ENCODE data around the gene MXD4. TPM values are rescaled to one million over a fixed set of nuclear protein-coding genes. Genes with fewer than 3 reads are reported as not detected.

The MXD4 gene
- total and polyA plus RNA-seq, 11 donors = 27.5 to 76.6 (median 35.7) TPM

DNA sequence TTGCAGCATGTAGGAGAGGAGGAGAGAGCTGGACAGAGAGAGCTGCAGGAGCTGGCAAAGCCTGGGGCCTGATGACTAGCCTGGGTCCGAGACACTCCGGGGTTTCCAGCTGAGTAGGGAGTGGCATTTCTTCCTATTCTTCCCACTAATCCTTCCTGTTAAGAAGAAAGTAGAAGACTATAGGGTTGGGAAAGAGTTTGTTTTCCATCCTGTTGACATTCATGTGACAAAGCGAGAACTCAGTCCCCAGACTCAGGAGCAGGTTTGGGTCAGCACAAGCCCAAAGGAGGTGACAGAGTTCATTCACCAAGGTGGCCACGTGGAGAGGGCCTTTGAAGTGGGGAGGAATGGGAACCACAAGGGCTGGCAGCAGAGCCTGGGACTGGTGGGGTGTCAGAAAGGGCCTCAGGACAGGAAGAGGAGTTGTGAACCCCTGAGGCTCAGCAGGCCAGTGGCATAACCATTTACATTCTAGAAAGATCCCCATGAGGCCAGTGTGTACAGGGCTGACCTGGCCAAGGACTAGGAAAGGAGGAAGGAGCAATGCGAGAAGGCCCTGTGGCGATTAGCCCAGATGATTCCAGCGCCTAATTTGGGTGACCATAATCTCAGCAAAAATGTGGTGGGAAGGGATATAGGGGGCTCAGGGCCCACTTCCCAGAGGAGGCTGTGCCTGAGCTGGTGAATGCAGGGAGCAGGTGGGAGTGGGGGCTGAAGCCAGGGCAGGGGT, 16.7 kb downstream of the MXD4 start:
- Histone ChIP-seq H3K27me3 (no peaks in the 10 kb centered on the region), H3K27ac (peak overlapping the region; percentile 12 to 81 (median 48)), H3K9me3 (no peaks in the 10 kb centered on the region), H3K4me3 (no peak overlapping the region), H3K36me3 (peaks cover 0 to 36% (median 27%) of the 10 kb centered on the region in 9 donors), H3K4me1 (peaks cover 4 to 51% (median 36%) of the 10 kb centered on the region in 12 donors)
- 58 to 65% (median 62%) methylated on average over 7 of the region's 7 CpGs for WGBS, 4 donors
- no peak for TF ChIP-seq POLR2A (IDR thresholded peaks at IDR 0.05)
- TF ChIP-seq, protein P1, sequence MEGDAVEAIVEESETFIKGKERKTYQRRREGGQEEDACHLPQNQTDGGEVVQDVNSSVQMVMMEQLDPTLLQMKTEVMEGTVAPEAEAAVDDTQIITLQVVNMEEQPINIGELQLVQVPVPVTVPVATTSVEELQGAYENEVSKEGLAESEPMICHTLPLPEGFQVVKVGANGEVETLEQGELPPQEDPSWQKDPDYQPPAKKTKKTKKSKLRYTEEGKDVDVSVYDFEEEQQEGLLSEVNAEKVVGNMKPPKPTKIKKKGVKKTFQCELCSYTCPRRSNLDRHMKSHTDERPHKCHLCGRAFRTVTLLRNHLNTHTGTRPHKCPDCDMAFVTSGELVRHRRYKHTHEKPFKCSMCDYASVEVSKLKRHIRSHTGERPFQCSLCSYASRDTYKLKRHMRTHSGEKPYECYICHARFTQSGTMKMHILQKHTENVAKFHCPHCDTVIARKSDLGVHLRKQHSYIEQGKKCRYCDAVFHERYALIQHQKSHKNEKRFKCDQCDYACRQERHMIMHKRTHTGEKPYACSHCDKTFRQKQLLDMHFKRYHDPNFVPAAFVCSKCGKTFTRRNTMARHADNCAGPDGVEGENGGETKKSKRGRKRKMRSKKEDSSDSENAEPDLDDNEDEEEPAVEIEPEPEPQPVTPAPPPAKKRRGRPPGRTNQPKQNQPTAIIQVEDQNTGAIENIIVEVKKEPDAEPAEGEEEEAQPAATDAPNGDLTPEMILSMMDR (IDR thresholded peaks at IDR 0.05) = no peak
- DNase-seq (no peak), ATAC-seq (no peak)
- intact Hi-C loops (cut with DNase I) = loop anchor here in 3 of 10 donors (10.0 kb wide), 3 partner anchors 290 to 720 kb away; partner anchors contain the start of genes FAM193A (in 1 of the 3), GRK4 (in 1 of the 3) and NOP14 (in 1 of the 3)

DNA sequence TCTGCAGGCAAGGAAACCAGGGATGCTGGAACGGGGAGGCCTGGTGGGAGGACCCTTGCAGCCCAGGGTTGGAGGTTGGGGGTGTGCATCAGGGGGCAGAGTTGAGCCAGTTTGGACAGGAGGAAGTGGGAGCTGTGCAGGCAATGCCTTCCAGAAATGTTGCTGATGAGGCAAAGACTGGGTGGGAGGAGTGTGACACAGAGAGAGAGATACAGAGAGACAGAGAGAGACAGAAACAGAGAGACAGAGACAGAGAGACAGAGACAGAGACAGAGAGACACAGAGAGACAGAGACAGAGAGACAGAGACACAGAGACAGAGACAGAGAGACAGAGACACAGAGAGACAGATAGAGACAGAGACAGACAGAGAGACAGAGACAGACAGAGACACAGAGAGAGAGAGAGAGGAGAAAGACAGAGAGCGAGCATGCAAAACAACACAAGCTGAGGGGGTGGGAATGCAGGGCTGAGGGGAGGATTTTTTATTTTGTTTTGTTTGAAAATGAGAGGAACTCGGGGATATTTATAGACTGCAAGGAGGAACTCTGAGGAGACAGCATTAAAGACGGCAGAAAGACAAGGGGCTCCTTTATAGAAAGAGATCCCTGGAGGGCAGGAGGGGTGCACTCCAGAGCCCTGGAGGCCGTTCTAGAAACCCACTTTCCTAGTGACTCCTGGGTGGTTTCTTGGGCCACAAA, 18.1 kb downstream of the MXD4 start:
- H3K4me1 ChIP-seq = peaks cover 4 to 64% (median 50%) of the 10 kb centered on the region in 12 donors
- DNase-seq = peak in 4 of 5 donors; percentile 64 to 75 (median 70)
- TF ChIP-seq POLR2A (IDR thresholded peaks at IDR 0.05) = no peak
- TF ChIP-seq, protein P1 (IDR thresholded peaks at IDR 0.05) = peak in 10 of 12 donors; percentile 25 to 55 (median 36)
- WGBS, 4 donors = 37 to 44% (median 39%) methylated on average over 5 of the region's 5 CpGs
- no peaks in the 10 kb centered on the region for H3K9me3 ChIP-seq
- H3K27me3 ChIP-seq = no peaks in the 10 kb centered on the region
- peak overlapping the region in 4 of 12 donors; percentile 4 to 23 (median 11) for H3K4me3 ChIP-seq
- peak overlapping the region; percentile 14 to 81 (median 49) for H3K27ac ChIP-seq
- peak; percentile 11 to 54 (median 26) for ATAC-seq
- intact Hi-C loops (cut with DNase I) = loop anchor here in 8 of 10 donors (2.0 to 10.0 kb wide), 12 partner anchors 13 to 721 kb away; partner anchors contain the start of genes CFAP99 (in 3 of the 8), ZFYVE28 (in 3 of the 8), FAM193A (in 2 of the 8) and GRK4 (in 1 of the 8)
- peaks cover 0 to 29% (median 19%) of the 10 kb centered on the region in 9 donors for H3K36me3 ChIP-seq

DNA sequence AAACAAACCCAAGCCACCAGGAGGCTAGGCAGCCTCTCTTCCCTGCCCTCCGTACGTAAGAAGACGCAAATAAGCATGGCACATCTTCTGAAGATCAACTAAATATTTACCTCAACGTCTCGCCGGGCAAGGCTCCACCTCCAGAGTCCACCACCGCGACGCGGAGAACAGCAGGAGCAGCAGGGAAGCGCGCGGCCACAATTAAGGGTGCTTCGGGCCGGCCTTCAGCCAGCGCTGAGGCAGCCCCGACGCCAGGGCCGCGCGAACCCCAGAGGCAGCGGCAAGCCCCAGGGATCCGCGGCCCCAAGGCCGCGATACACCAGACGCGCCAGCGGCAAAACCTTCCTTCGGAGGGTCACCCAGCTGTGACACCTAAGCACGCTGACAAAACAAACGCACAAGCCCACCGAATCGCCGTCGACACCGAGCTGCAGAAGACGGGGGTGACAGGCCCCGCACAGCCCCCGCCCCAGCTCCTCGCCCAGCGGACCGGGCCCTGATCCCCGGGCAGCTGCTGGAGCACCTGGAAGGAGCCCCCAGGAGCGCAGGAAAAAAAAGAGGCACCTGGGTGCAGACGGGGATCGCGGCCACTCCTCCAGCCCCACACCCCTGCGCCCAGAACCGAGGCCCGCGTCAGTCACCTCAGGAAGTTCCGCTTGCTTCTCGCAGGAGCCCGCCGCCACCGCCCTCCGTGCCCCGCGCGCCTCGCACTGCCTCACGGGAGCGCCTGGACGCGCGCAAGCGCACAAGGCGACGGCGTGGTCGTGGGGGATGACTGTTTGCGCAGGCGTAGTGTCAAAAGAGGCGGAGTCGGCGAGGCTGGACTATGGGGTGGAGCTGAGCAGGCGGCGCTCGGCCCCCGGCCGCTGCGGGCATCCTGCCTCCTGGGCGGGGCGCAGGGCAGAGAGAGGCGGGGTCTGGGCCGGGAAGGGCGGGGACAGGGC, 20.2 kb downstream of the MXD4 start, which contains the start of the genes HAUS3 and POLN:
Gene HAUS3, minus strand, starts transcription at position 712 of the 944 bp plus-strand sequence. CDS start 1,175 bp downstream, outside the sequence.
Gene POLN, minus strand, starts transcription at position 712 of the 944 bp plus-strand sequence. CDS start 12,890 bp downstream, outside the sequence.
- H3K4me1 ChIP-seq = peaks cover 4 to 82% (median 60%) of the 10 kb centered on the region in 12 donors

More for the DNA sequence above, 20.2 kb downstream of the MXD4 start, which contains the start of the genes HAUS3 and POLN:
- peak; percentile 94 to 99 (median 98) for ATAC-seq
- TF ChIP-seq, protein P1 (IDR thresholded peaks at IDR 0.05) = no peak
- TF ChIP-seq POLR2A (IDR thresholded peaks at IDR 0.05) = peak; percentile 45 to 89
- peak within 1 kb of the TSS; percentile 89 to 99 (median 94) for H3K4me3 ChIP-seq
- no peaks in the 10 kb centered on the region for H3K27me3 ChIP-seq
- peaks cover 0 to 31% (median 10%) of the 10 kb centered on the region in 9 donors for H3K36me3 ChIP-seq
- H3K9me3 ChIP-seq = no peaks in the 10 kb centered on the region
- intact Hi-C loops (cut with DNase I) = loop anchor here in 8 of 10 donors (2.0 to 10.0 kb wide), 12 partner anchors 15 to 723 kb away; partner anchors contain the start of genes CFAP99 (in 3 of the 8), ZFYVE28 (in 3 of the 8), FAM193A (in 2 of the 8) and GRK4 (in 1 of the 8)
- DNase-seq = peak; percentile 98 to 100 (median 99)
- WGBS, 4 donors = 0 to 1% (median 1%) methylated on average over 55 to 88 of the region's 88 CpGs
- H3K27ac ChIP-seq = peak within 1 kb of the TSS in 11 of 12 donors; percentile 60 to 87 (median 82)

Data from heart left ventricle (tissue), 16 donors.